Left lung (tissue), 10 donors: ENCODE results near the gene MORN1. TPM values are rescaled to one million over a fixed set of nuclear protein-coding genes. Genes with fewer than 3 reads are reported as not detected.

ENCODE experiments used
- ATAC-seq: fragments of 200-7000 bp; cut with Tn5 transposase; one replicate; pipeline ENCODE4 v1.9.1; 2020; ENCODE audit warnings: moderate library complexity
- DNase-seq, 4 donors: peaks; one replicate each; pipeline ENCODE4 v3.0.0-alpha.2; 2013 to 2020
- H3K27ac ChIP-seq, 2 donors: fragments of 200-600 bp; sonication (generic) in 1 of 2; one replicate each; pipeline versions ENCODE4 v1.5.0 to v1.8.0; 2020 to 2021
- H3K27me3 ChIP-seq, 2 donors: fragments of 200-600 bp; sonication (generic) in 1 of 2; one replicate each; pipeline versions ENCODE4 v1.5.0 to v1.8.0; 2020 to 2021
- H3K36me3 ChIP-seq, 2 donors: fragments of 200-600 bp; sonication (generic) in 1 of 2; one replicate each; pipeline versions ENCODE4 v1.5.0 to v1.8.0; 2020 to 2021
- H3K4me1 ChIP-seq, 2 donors: fragments of 200-600 bp; one replicate each; pipeline ENCODE4 v1.8.0; 2021
- H3K4me3 ChIP-seq, 2 donors: fragments of 200-600 bp; sonication (generic) in 1 of 2; one replicate each; pipeline versions ENCODE4 v1.5.0 to v1.8.0; 2020 to 2021; ENCODE audit warnings: mild to moderate bottlenecking in 1 of 2
- H3K9me3 ChIP-seq, 2 donors: fragments of 200-600 bp; sonication (generic) in 1 of 2; one replicate each; pipeline versions ENCODE4 v1.5.0 to v1.8.0; 2020 to 2021
- CTCF ChIP-seq, 2 donors: fragments of 200-600 bp; sonication (generic) in 1 of 2; IDR thresholded peaks; one replicate each; pipeline versions ENCODE4 v1.5.0 to v1.8.0; 2021; ENCODE audit warnings: antibody characterized with exemption in 2 of 2
- intact Hi-C, 2 donors: fragments of 100-400 bp; cut with DNase I; formaldehyde crosslinking; loops; one replicate each; pipeline versions ENCODE4 v1.11.2 to v1.14.2; 2022
- polyA plus RNA-seq, 6 donors: library from polyadenylated mRNA; unstranded; fragments of 120-200 nt; gene quantifications; one replicate each; pipeline ENCODE4 v1.2.1, GENCODE V29; 2013; ENCODE audit not compliant: insufficient read length in 6 of 6
- total RNA-seq, 2 donors: library from RNA; stranded (reverse); fragmentation: NEBNext Ultra II Directional; extraction: Animal tissue kit (Norgen Biotek cat#: 25700); gene quantifications; one replicate each; pipeline ENCODE4 v1.2.1, GENCODE V29; 2021
- donor health status: DM: no; HTN: yes; CAD: no.
- donor health status: DM: no; HTN: no; CAD: no.

The MORN1 gene
- total and polyA plus RNA-seq, 8 donors: 7.5 to 17.8 (median 14.1) TPM

- ATAC-seq (no peak), DNase-seq (no peak)
- no peaks in the 10 kb centered on the region for H3K9me3 ChIP-seq
- peaks cover 13 to 62% of the 10 kb centered on the region in 2 donors for H3K4me1 ChIP-seq
- no peaks in the 10 kb centered on the region for H3K36me3 ChIP-seq
- intact Hi-C loops: loop anchor here in 1 of 2 donors (10.0 kb wide), 1 partner anchor 83 kb away; no protein-coding TSS in a partner anchor
- no peak for TF ChIP-seq CTCF (IDR thresholded peaks at IDR 0.05)
- peaks cover 0 to 51% of the 10 kb centered on the region in 2 donors for H3K27me3 ChIP-seq
- no peak overlapping the region for H3K27ac ChIP-seq
- no peak overlapping the region for H3K4me3 ChIP-seq
Observed at GRCh38 chr1:2317230-2318065, 73.9 kb downstream of the MORN1 start.

GRCh38 chr1:2316451-2316961 lies 74.8 kb downstream of the MORN1 start:
- H3K36me3 ChIP-seq: no peaks in the 10 kb centered on the region
- intact Hi-C loops: loop anchor here in 1 of 2 donors (10.0 kb wide), 1 partner anchor 82 kb away; no protein-coding TSS in a partner anchor
- no peak for DNase-seq
- H3K27me3 ChIP-seq: peaks cover 0 to 41% of the 10 kb centered on the region in 2 donors
- no peak for ATAC-seq
- no peak for TF ChIP-seq CTCF (IDR thresholded peaks at IDR 0.05)
- no peak overlapping the region for H3K4me3 ChIP-seq
- peak overlapping the region in 1 of 2 donors; percentile 11 for H3K27ac ChIP-seq
- no peaks in the 10 kb centered on the region for H3K9me3 ChIP-seq
- peaks cover 22 to 62% of the 10 kb centered on the region in 2 donors for H3K4me1 ChIP-seq

- Histone ChIP-seq H3K36me3 (no peaks in the 10 kb centered on the region), H3K27ac (peak overlapping the region; percentile 86 to 92), H3K9me3 (no peaks in the 10 kb centered on the region), H3K4me3 (peak overlapping the region in 1 of 2 donors; percentile 53), H3K27me3 (peaks cover 0 to 35% of the 10 kb centered on the region in 2 donors), H3K4me1 (peaks cover 27 to 62% of the 10 kb centered on the region in 2 donors)
- DNase-seq (no peak), ATAC-seq (no peak)
- TF ChIP-seq CTCF (IDR thresholded peaks at IDR 0.05): no peak
- intact Hi-C loops: loop anchor here in 1 of 2 donors (10.0 kb wide), 1 partner anchor 81 kb away; no protein-coding TSS in a partner anchor
Observed at GRCh38 chr1:2315674-2316450, 75.5 kb downstream of the MORN1 start.

GRCh38 chr1:2314803-2315673 lies 76.3 kb downstream of the MORN1 start:
- Histone ChIP-seq H3K27ac (peak overlapping the region; percentile 86 to 92), H3K4me1 (peaks cover 27 to 64% of the 10 kb centered on the region in 2 donors), H3K9me3 (no peaks in the 10 kb centered on the region), H3K27me3 (peaks cover 0 to 35% of the 10 kb centered on the region in 2 donors), H3K4me3 (peak overlapping the region; percentile 53 to 55), H3K36me3 (peaks cover 0 to 7% of the 10 kb centered on the region in 2 donors)
- ATAC-seq (peak; percentile 57), DNase-seq (peak in 3 of 4 donors; percentile 61 to 86 (median 84))
- peak; percentile 94 to 99 for TF ChIP-seq CTCF (IDR thresholded peaks at IDR 0.05)
- intact Hi-C loops: loop anchor here in 1 of 2 donors (10.0 kb wide), 1 partner anchor 80 kb away; no protein-coding TSS in a partner anchor
